ENCODE data around the gene KCTD8.

KCTD8 gene

DNA sequence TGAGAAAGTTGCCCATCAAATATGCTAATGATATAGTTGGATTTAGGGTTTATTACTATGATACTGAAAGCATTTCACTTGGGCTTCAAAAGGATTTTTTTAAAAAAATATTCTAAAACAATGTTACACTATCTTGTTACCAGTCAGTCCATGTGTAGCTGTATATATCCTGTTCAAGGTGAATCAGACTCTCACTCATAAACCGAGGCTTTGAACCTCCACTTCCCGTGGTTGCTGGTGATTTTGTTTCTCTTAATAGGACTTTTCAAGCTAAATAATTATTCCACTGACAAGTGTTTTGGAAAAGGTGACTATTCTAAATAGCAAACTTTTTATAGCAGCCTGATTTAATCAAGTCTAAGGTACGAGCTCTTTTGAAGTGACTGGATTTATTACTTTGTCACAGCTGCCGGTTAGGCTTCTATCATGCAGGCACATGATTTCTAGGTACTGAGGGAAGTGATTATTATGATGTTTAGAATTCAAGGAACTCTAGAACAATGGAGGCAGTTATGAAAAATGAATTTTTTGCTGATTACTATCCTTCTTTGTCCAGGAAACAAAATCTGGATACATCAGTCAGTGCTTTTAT lies 287.7 kb downstream of the KCTD8 start:
- DNase-seq = no peak

DNA sequence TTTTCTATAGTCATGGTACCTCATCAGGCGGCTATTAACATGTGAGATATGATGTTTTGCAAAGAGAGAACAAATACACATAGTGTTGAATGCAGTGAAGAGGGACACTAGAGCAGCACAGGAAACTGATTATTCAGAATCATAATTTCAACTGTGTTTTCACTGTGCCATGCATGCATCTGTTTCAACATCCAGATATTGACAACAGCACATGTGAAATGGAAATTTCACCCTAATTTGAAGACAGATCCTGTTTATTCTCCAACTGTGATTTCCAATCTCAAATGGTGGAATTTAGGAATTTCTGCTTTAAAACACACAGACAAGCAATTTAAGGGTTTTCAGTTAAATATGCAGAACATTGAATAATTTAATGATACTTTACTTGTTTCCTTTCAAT lies 288.6 kb downstream of the KCTD8 start:
- no peak for DNase-seq

DNA sequence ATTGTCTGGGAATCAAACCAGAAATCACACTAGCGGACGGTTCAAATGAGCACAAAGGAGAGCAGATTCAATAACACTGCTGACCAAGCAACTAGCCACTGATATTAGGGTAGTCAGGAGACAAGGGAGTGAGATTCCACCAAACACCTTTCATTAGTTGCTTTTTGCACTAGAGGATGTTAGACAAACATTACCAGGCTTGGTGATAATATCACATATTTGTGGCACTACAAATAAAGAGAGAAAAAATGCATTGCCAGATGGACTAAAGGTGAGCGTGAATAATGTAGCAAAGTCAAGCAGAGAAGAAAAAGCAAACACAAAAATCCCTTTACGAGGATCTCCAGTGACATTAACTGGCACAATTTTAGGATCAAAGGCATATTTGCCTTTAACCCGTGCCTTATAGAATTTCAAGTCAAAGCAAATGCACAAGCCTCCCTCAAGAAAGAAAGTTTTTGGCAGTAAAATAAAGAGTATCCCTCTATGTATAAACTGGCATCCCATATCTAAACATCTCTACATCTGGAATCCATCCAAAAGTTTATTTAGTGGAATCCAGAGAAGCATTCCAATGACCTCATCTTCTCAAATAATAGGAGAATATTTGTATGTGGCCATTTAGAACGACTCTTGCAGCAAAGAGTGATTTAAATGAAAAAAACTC lies 290.9 kb downstream of the KCTD8 start:
- no peak for DNase-seq

DNA sequence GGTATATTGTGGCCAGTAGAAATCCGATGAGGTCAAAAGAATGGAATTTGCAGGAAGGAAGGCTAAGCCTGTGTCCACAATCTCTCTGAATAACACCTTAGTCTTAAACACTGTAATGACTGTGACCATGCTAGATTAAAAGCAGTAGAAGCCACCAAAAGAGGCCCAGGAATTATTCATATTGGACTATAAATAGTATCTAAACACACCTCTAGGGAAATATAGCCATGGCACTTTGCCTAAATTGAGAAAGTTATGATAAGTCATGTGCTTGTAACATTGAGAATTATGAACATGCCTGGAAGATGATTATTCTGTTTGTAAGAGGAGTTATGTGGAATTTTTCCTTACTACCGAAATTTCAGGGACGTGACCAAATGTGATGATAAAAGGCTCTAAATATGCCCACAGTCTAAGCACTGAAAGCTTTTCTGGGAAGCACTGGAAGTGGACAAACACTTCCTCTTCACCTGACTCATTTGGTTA lies 298.5 kb downstream of the KCTD8 start:
- DNase-seq = no peak

DNA sequence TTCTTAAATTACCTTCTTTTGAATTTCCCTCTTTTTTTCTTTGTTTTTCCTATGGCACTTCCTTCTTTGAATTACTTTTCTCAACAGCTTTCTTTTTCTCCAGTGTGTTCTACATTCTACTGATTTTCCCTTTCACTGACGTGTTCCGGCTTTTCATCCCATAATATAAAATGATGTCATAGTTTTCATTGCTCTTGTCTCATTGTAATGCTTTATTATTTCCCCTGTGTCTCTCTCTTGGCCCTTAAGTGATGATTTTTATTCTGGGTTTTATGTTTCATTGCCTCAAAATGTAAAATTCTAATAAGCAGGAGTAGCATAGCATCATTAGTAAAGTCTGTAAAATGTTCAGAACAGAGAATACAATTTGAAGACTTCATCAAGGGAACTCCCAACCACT lies 299.3 kb downstream of the KCTD8 start:
- no peak for DNase-seq

DNA sequence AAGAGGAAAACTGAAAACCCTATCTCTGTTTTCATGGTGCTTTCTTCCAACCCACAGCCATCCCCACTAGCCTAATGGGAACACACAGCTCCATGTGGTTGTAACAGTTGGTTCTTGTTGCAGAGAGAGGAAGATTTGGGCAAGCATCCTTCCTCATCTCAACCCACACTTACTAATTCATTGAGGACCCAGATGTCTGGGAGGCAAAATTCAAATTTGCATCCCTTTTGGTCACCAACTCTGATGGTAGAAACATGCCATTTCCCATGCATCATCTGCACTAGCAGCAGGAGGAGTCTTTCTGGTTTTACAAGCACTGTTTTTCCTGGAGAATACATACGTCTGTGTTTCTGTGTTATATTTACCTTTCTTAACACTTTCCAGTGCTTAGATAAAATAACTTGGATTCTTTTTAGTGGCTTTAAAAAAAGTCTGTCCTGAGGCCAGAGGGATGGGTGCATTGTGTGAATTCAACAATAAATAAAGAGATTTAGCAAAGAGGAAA lies 301.0 kb downstream of the KCTD8 start:
- DNase-seq = no peak

DNA sequence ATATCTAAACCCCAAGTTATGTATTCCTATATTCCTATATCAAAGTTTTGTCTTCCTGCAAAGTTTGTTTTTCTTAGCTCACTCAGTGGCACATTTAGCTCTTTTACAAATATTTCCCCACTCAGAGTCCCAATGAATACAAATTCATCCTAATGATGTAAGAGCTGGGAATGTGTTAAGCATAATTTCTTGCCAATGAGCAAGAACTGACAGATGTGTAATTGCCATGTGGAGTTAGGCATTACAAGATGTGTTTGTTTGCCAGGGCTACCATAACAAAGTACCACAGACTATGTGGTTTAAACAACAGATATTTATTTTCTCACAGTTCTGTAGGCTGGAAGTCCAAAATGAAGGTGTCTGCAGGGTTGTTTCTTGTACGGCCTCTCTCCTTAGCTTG lies 302.1 kb downstream of the KCTD8 start:
- DNase-seq = no peak

DNA sequence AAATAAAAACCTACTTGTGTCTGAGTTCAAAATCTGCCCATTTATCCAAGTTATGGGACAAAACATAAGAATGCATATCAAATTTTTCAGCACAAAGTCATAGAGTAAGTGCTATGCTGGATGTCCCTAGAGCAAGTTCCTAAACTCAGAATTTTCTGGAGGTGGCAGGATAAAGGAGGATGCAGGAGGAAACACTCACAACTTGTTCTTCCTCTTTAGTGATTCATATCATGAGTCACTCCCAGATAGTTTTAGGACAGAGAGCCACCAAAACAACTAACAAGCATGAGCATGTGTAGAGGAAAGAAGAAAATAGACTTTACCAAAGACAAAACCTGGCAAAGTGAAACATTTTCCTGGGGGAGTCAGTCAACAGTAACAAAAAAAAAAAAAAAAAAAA lies 302.7 kb downstream of the KCTD8 start:
- no peak for DNase-seq

DNA sequence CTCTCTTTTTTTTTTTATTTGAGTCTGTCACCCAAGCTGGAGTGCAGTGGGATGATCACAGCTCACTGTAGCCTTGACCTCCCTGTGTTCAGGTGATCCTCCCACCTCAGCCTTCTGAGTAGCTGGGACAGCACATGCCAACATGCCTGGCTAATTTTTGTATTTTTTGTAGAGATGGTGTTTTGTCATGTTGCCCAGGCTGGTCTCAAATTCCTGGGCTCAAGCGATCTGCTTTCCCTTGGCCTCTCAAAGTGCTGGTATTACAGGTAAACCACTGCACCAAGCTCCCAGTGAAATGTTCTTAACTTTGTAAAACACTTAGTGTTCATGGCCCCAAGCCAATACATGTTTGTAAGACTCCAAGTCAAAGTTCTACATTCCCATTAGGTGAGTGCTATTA lies 316.1 kb downstream of the KCTD8 start:
- DNase-seq = no peak
